Stomach smooth muscle (tissue), 2 donors: ENCODE measurements around the gene ZFPM1.

Experiments
- H3K27ac ChIP-seq: one replicate; pipeline ENCODE4 v1.7.0; 2013; ENCODE audit warnings: mild to moderate bottlenecking, low read length, inconsistent platforms
- H3K27me3 ChIP-seq, 2 donors: one replicate each; pipeline ENCODE4 v1.7.0; 2013; ENCODE audit warnings: low read length in 2 of 2; ENCODE audit not compliant: insufficient read depth in 2 of 2, control insufficient read depth in 1 of 2
- H3K36me3 ChIP-seq, 2 donors: one replicate each; pipeline ENCODE4 v1.7.0; 2013; ENCODE audit warnings: low read length in 2 of 2; ENCODE audit not compliant: control insufficient read depth in 2 of 2, insufficient read depth in 2 of 2
- H3K4me1 ChIP-seq: one replicate; pipeline ENCODE4 v1.7.0; 2013; ENCODE audit warnings: low read length; ENCODE audit not compliant: control insufficient read depth, insufficient read depth
- H3K4me3 ChIP-seq, 2 donors: one replicate each; pipeline ENCODE4 v1.7.0; 2013; ENCODE audit warnings: low read length in 2 of 2
- H3K9ac ChIP-seq, 2 donors: one replicate each; pipeline ENCODE4 v1.7.0; 2013; ENCODE audit warnings: low read length in 2 of 2, mild to moderate bottlenecking in 1 of 2
- H3K9me3 ChIP-seq, 2 donors: one replicate each; pipeline ENCODE4 v1.7.0; 2013; ENCODE audit warnings: low read length in 2 of 2; ENCODE audit not compliant: control insufficient read depth in 2 of 2
- donor health status: healthy.
- donor health status: Pancreatic carcinoma.

ZFPM1 gene

DNA sequence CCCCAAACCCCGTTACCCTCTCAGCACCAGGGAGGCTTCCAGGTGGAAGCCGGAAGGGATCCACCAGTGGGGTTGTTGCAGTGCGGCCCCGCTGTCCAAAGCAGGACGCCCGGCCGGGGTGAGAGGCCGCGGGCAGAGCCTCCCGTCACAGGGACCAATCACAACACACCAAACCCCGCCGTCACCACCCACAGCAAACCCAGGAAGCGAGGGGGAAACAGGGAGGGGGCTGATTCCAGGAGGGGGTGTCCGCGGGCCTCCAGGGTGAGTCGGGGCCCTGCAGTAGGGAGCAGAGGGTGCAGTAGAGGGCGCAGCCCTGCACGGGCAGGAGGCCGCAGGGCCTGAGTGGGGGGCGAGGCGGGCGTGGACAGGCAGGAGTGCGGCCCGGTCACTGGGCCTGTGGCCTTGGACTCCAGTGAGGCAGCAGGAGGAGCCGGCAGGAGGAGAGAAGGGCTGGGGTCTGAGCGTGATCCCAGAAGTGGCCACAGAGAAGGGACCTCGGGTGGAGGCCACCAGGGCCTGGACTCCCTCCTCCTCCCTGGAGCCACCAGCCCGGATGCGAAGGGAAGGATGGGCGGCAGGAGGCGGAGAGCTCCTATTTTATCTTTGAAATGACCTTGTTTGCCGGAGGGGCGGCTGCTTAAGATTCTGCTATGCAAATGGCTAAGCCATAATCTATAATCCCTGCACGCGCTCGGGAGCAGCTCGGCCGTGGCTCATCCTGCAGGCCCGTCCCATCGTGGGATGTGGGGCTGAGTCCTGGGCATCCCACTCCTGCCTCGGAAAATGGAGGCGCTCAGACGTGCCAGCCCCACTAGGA lies 41.5 kb downstream of the ZFPM1 start:
- no peak overlapping the region for H3K27ac ChIP-seq

DNA sequence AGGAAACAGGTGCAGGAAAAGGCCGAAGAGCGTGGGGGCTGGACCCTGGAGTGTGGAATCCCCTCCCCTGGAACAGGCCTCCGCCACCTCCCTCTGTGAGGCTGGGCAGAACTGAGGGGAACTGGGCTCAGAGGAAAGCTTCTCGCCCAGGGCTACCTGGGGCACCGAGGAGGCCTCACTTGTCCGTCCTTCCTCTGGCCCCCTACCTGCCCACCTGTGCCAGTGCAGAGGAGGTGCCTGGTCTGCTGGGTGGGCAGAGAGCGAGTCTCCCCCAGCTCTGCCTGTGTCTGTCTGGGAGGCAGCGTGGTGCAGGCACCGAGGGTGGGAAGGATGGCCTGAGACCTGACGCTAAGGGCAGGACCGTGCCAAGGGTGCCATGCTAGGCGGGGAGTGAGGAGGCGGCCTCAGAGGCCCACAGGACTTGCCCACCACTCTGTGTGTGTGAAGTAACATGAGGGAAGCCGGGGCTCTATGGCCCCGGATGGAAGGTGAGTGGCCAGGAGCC lies 42.2 kb downstream of the ZFPM1 start:
- Histone ChIP-seq H3K9me3 (no peaks in the 10 kb centered on the region), H3K27me3 (peaks cover 0 to 3% of the 10 kb centered on the region in 2 donors), H3K9ac (no peak overlapping the region), H3K4me3 (no peak overlapping the region), H3K27ac (no peak overlapping the region), H3K4me1 (no peaks in the 10 kb centered on the region), H3K36me3 (no peaks in the 10 kb centered on the region)

More for the DNA sequence above, 41.5 kb downstream of the ZFPM1 start:
- Histone ChIP-seq H3K9ac (no peak overlapping the region), H3K4me3 (no peak overlapping the region), H3K36me3 (no peaks in the 10 kb centered on the region), H3K27me3 (peaks cover 0 to 3% of the 10 kb centered on the region in 2 donors), H3K4me1 (no peaks in the 10 kb centered on the region), H3K9me3 (no peaks in the 10 kb centered on the region)

DNA sequence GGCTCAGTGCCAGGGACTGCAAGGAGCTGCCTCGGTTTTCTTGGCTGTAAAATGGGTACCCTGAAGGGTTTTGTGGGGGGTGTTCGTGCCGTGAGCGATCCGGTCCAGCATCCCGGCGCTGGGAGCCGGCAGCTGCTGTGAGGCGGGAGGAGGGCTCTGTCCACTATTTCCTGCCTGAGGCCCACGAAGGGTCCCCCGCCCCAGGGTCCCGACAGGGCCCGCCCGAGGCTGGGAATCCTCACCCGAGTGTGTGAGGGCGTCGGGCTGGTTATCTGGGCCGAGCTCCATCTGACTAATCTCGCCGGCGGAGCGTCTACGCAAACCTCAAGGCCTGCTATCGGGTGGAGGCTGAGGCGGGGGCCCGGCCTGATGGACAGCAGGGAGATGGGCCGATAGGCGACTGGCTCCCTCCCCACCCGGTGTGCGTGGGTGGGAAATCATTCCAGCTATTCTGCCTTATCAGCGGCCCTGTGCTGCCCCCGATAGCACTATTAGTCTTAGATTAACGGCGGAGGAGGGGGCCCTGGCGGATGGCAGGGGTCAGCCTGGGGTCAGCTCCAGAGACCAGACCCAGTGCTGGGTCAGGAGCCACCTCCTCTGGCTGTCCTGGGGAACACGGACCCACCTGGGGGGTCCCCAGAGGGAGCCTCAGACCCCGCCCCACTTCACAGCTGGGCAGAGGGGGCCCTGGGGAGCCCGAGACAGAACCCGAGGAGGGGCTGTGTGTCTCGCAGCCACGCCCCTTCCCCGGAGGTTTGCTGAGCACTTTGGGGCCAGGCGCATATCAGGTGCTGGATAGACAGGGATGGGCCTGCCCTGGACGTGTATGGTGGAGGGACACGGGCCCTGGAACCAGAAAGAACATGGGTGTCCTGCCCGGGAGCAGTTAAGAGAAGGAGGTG lies 44.7 kb downstream of the ZFPM1 start:
- Histone ChIP-seq H3K9me3 (no peaks in the 10 kb centered on the region), H3K27me3 (peaks cover 2 to 3% of the 10 kb centered on the region in 2 donors), H3K4me3 (no peak overlapping the region), H3K36me3 (no peaks in the 10 kb centered on the region), H3K27ac (no peak overlapping the region), H3K9ac (no peak overlapping the region), H3K4me1 (no peaks in the 10 kb centered on the region)

DNA sequence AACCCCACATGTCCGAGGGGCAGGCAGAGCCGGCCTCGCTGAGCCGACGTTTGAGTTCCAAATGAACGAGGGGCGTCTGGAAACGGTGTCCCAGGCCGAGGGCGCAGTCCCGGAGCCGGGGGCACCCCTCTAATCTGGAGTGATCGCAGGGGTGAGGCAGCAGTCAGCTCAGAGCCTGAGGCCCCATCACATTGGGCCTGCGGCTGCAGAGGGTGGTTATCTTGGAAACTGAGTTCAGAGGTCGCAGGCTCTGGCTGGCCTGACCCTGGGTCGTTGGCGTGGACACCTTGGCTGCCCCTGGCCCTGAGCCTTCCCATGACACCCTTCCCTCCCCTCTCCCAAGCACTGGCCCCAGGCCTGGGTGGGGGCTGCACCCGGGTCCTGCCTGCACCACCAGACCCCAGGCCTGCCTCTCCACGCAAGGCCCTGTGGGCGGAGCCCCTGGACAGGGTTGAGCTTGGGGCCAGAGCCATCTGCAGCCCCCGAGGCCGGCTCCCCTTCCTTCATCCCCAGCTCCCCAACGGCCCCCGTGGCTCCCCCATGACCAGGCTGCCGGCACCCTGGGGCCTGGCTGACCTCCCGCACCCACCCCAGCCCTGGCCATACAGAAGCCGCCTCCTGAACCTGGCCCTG lies 45.6 kb downstream of the ZFPM1 start:
- Histone ChIP-seq H3K9ac (no peak overlapping the region), H3K9me3 (no peaks in the 10 kb centered on the region), H3K27ac (no peak overlapping the region), H3K4me3 (no peak overlapping the region), H3K36me3 (no peaks in the 10 kb centered on the region), H3K27me3 (peaks cover 2 to 3% of the 10 kb centered on the region in 2 donors), H3K4me1 (no peaks in the 10 kb centered on the region)

DNA sequence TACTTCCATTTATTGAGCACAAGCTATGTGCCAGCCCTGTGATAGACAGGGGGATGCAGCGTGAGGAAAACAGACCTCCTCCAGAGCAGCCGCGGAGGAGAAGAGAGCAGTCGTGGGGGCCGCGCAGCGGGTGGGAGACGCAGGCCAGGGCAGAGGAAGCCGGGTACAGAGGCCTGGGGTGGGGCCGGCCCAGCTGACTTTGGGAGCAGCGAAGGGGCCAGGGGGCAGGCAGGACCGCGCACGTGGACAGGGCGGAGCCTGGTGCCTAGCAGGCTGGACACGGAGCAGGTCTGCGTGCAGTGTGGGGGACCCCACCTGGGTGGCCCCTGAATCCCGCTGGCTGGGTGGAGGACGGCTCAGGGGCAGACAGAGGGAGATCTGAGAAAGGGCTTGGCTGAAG lies 46.2 kb downstream of the ZFPM1 start:
- Histone ChIP-seq H3K27ac (no peak overlapping the region), H3K9me3 (no peaks in the 10 kb centered on the region), H3K27me3 (peaks cover 2 to 3% of the 10 kb centered on the region in 2 donors), H3K9ac (no peak overlapping the region), H3K4me3 (no peak overlapping the region), H3K4me1 (no peaks in the 10 kb centered on the region), H3K36me3 (no peaks in the 10 kb centered on the region)

DNA sequence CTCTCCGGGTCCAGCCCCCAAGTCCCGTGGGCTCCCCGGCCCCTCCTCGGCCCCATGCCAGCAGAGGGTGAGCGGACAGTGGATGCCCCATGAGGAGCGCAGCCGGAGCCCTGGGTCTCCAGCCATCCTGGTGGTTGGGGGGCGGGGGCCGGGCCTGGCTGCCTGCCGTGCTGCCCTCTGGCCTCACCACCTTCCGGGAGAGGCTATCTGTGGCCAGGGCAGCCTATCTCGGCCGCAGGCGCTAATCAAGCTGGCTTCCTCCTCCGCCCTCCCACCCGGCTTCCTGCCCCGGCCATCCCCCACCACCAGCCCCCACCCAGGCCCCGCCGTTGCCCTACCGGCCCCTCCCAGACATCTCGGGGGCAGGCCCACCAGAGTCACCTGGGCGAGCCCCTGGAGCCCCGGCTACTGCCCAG lies 46.8 kb downstream of the ZFPM1 start:
- H3K4me1 ChIP-seq = no peaks in the 10 kb centered on the region
- peaks cover 2 to 3% of the 10 kb centered on the region in 2 donors for H3K27me3 ChIP-seq
- no peaks in the 10 kb centered on the region for H3K9me3 ChIP-seq
- no peaks in the 10 kb centered on the region for H3K36me3 ChIP-seq
- H3K4me3 ChIP-seq = no peak overlapping the region
- H3K9ac ChIP-seq = no peak overlapping the region
- H3K27ac ChIP-seq = no peak overlapping the region

DNA sequence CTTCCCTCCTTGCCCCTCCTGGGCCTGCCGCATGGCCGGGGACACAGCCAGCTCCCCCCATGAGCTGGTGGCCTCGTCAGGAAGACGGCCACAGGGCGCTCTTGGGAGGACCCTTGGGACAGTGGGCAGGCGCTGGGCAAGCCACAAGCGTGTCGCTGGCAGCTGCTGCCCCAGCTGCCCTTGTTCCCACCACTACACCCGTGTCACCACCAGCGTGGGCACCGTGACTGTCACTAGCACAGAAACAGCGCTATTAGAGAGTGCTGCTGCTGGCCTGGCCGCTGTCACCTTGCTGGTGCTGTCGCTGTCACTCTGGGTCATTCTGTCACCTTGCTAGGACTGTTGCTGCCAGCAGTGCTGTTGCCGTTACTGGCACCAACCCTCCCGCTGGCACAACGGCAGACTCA lies 47.2 kb downstream of the ZFPM1 start:
- H3K27me3 ChIP-seq = peaks cover 2 to 3% of the 10 kb centered on the region in 2 donors
- H3K4me3 ChIP-seq = no peak overlapping the region
- no peaks in the 10 kb centered on the region for H3K9me3 ChIP-seq
- H3K36me3 ChIP-seq = no peaks in the 10 kb centered on the region
- H3K4me1 ChIP-seq = no peaks in the 10 kb centered on the region
- H3K27ac ChIP-seq = no peak overlapping the region
- no peak overlapping the region for H3K9ac ChIP-seq

DNA sequence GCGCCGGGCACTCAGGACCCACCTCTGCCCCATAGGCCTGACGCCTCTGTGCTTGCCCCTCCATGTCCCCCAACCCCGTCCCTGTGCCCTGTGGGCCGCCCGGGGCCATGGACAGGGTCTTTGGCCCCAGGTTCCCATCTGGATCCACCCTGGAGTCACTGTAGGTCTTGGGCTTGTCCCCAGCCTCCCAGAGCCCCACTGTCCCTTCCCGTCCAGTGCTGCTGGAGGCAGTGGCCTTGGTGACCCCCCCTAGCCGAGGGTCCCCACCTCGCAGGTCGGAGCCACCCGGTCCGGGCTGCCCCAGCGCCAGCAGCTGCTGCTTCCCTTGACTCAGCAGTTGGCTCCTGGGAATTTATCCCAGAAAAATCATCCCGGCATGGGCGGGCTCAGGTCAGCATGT lies 49.3 kb downstream of the ZFPM1 start:
- H3K36me3 ChIP-seq = no peaks in the 10 kb centered on the region
- no peak overlapping the region for H3K4me3 ChIP-seq
- no peak overlapping the region for H3K27ac ChIP-seq
- no peaks in the 10 kb centered on the region for H3K9me3 ChIP-seq
- no peak overlapping the region for H3K9ac ChIP-seq
- H3K27me3 ChIP-seq = peaks cover 2 to 6% of the 10 kb centered on the region in 2 donors
- no peaks in the 10 kb centered on the region for H3K4me1 ChIP-seq

DNA sequence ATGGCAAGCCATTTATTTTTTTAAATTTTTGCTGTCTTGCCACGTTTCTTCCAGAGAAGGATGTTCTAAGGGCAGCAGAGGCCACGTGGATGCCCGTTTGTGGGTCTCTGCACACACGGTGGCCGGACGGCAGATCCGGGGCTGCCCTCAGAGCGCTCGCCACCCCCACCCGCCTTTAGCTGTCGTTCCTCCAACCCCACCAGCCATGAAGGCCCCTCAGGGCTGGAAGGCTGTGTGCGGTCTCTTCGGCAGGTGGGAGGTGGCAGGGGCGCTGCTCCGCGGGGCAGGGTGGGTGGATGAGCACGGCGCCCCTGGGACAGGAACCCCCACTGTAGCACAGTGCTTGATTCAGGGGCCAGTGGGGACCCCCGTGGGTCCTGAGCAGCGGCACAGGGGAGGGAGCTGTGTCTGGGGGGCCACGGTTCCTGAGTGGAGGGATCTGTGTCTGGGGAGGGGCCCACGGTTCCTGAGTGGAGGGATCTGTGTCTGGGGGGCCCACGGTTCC lies 49.7 kb downstream of the ZFPM1 start:
- Histone ChIP-seq H3K9ac (no peak overlapping the region), H3K27me3 (peaks cover 2 to 4% of the 10 kb centered on the region in 2 donors), H3K36me3 (no peaks in the 10 kb centered on the region), H3K4me1 (no peaks in the 10 kb centered on the region), H3K9me3 (no peaks in the 10 kb centered on the region), H3K4me3 (no peak overlapping the region), H3K27ac (no peak overlapping the region)

DNA sequence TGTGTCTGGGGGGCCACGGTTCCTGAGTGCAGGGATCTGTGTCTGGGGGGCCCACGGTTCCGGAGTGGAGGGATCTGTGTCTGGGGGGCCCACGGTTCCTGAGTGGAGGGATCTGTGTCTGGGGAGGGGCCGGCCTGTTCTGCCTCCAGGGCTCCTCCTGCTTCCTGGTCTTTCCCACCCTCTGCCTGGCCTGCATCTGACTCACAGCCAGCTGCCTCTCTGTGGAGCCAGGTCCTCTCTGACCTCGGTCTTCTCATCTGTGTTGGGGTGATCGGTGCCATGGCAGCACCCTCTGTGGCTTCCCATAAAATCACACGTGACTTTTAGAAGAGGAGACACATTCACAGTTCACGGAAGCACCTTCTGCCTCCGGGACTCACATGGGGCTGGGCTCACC lies 50.3 kb downstream of the ZFPM1 start:
- no peaks in the 10 kb centered on the region for H3K36me3 ChIP-seq
- no peaks in the 10 kb centered on the region for H3K9me3 ChIP-seq
- H3K27me3 ChIP-seq = peaks cover 2 to 3% of the 10 kb centered on the region in 2 donors
- no peak overlapping the region for H3K9ac ChIP-seq
- H3K4me1 ChIP-seq = no peaks in the 10 kb centered on the region
- no peak overlapping the region for H3K4me3 ChIP-seq
- no peak overlapping the region for H3K27ac ChIP-seq
